ENCODE results near the gene TRIM56.
A peak's percentile ranks its signal among the peaks of the same experiment; 100 is the strongest.
"Not testable (repeated sequence)": the region's sequence is repeated elsewhere in the genome, so short reads cannot be mapped to it uniquely, and the experiment has no call there.

TRIM56 gene

GRCh38 chr7:101114492-101114891, 29.2 kb downstream of the TRIM56 start:
- DNase-seq, result peak; percentile 70

DNA sequence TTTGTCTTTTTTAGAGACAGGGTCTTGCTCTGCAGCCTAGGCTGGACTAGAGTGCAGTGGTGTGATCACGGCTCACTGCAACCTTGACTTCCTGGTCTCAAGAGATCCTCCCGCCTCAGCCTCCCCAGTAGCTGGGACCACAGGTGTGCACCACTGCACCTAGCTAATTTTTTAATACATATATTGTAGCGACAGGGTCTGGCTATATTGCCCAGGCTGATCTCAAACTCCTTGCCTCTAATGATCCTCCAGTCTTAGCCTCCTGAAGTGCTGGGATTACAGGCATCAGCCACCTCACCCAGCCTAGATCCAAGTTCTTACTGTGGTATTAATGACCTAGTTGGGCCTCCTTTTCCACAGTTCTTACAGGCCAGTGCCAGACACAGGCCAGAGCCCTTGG, 29.9 kb downstream of the TRIM56 start:
- DNase-seq, result no peak

- no peak for DNase-seq
Measured at GRCh38 chr7:101116898-101117297, 31.6 kb downstream of the TRIM56 start.

DNA sequence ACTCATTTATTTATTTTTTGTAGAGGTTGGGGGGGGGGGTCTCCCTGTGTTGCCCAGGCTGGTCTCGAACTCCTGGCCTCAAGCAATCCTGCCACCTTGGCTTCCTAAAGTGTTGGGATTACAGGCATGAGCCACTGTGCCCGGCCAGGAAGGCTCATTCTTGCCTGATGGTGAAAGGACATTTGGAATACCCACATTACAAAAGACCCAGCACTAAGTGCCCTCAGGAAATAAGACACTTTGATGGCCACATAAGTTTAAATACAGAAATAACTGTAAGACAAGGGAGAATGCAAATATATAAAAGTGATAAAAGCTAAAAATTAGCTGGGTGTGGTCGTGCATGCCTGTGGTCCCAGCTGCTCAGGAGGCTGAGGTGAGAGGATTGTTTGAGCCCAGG, 33.6 kb downstream of the TRIM56 start:
- no peak for DNase-seq

DNA sequence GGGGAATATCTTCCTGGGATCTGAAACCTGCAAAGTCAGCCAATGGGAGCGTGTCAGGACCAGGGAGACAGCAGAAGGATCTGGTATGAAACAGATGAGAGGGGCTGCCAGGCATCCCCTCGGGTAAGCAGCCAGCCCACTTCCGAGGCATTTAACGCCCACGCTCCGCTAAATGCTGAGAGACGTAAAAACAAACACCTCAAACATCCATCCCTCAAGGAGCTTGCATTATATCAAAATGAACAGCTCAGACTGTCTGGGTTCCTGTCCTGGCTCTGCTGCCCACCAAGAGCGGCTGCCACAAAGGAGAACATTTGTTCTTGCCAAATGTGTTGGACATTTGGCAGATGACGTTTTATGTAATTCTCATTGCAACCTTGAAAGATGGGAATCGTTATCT, 34.6 kb downstream of the TRIM56 start:
- no peak for DNase-seq

GRCh38 chr7:101120315-101120714, 35.0 kb downstream of the TRIM56 start:
- no peak for DNase-seq

DNA sequence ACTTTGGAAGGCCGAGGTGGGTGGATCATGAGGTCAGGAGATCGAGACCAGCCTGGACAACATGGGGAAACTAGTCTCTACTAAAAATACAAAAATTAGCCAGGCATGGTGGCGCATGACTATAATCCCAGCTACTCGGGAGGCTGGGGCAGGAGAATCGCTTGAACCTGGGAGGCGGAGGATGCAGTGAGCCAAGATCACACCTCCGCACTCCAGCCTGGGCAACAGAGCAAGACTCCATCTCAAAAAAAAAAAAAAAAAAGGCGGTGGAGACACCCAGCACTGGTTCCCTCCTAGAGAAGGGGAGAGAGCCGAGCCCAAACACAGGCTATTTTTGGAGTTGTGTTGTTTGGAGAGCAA, 36.3 kb downstream of the TRIM56 start:
- not testable (repeated sequence) for DNase-seq

DNA sequence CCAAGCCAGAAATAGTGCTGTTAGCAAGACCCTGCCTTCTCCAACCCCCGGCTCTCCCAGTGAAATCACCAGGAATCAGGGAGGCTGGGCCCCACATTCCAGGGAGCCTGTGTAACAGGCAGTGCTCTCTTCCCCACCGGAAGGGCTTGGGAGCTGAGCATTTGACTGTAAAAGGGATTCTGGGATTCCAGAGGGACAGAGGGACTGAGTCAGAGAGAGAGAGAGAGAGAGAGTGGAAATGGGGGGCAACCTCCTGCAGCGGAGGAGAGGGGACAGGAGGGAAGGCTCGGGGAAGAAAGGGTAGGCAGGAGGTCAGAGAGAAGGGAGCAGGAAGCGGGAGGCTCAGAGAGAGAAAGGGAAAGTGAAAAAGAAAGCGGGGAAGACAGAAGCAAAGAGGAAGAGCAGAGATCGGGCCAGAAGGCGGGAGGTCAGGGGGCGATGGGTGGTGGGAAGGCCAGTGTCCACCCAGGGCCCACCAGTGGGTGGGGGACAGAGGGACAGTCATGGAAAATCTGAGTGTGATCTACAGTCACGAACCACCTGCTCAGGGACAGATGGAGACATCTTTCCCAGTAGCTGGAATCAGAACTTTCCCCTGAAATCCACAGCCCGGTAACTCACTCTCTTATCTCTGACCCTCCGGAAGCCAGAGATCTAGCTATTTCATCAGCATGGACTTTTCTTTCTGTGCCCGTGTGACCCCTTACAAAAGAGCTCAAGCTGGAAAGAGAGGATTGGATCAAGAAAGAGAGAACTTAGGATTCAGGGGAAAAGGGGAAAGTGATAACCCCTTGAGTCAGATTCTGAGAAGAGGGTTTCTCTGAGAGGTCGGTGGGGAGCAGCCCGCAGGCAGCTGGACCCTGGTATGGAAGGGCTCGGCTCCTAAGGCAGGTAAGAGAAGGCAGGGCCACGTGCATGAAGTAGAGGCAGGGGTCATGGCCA, 37.0 kb downstream of the TRIM56 start:
- DNase-seq, result peak; percentile 100

DNA sequence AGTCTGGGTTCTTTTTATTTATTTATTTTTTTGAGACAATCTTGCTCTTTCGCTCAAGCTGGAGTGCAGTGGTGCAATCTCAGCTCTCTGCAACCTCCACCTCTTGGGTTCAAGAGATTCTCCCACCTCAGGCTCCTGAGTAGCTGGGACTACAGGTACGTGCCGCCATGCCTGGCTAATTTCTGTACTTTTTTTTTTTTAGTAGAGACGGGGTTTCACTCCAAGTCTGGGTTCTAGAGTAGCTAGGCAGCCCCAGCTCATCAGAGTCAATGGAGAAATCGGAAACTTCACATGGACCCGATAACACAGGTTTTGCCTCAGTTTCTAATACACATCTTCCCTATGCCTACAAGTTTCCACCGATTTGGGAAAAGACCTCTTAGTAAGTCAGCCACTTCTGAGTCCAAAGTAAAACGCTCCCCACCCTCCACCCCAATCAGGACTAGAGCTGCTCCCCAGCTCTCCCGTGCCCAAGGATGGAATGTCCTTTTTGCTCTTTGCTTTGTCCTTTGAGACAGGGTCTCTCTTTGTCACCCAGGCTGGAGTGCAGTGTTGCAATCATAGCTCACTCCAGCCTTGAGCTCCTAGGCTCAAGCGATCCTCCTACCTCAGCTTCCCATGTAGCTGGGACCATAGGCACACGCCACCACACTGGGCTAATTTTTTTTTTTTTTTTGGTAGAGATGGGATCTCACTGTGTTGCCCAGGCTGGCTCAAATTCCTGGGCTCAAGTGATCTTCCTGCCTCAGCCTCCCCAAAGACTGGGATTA, 37.8 kb downstream of the TRIM56 start:
- no peak for DNase-seq

- no peak for DNase-seq
Measured at GRCh38 chr7:101123703-101124068, 38.4 kb downstream of the TRIM56 start.

DNA sequence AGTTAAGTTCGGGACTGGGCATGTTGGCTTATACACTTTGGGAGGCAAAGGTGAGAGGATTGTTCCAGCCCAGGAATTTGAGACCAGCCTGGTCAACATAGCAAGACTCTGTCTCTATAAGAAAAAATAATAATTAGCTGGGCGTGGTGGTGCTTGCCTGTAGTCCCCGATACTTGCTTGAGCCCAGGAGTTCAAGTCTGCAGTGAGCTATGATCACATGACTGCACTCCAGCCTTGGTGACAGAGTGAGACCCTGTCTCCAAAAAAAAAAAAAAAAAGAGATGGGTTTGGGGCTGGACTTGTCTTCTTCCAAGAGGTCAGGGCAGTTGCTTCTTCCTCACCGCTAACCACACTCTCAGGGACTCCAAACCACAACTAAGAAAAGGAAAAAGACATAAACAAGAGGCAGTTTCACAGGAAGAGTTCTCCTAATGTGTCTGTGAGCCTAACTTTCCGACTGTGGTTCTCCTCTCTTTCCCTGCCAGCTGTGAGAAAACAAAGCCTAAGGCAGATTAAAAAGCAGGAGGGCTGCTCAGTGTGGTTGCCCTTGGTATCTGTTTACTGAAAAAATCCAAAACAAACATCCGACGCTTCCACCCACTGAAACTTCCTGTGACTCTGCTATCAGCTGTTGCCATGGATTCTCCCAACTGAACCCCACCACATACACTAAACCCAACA, 39.2 kb downstream of the TRIM56 start:
- peak; percentile 78 for DNase-seq

GRCh38 chr7:101125989-101126650, 40.8 kb downstream of the TRIM56 start:
- DNase-seq, result peak; percentile 93

GRCh38 chr7:101126651-101127459, 41.6 kb downstream of the TRIM56 start, which contains the start of gene SERPINE1:
Gene SERPINE1, plus strand, starts transcription at chr7:101127104. Its CDS starts 1,290 bp downstream, at chr7:101128394.
- peak; percentile 100 for DNase-seq

- no peak for DNase-seq
Measured at GRCh38 chr7:101127460-101128039, 42.3 kb downstream of the TRIM56 start.

DNA sequence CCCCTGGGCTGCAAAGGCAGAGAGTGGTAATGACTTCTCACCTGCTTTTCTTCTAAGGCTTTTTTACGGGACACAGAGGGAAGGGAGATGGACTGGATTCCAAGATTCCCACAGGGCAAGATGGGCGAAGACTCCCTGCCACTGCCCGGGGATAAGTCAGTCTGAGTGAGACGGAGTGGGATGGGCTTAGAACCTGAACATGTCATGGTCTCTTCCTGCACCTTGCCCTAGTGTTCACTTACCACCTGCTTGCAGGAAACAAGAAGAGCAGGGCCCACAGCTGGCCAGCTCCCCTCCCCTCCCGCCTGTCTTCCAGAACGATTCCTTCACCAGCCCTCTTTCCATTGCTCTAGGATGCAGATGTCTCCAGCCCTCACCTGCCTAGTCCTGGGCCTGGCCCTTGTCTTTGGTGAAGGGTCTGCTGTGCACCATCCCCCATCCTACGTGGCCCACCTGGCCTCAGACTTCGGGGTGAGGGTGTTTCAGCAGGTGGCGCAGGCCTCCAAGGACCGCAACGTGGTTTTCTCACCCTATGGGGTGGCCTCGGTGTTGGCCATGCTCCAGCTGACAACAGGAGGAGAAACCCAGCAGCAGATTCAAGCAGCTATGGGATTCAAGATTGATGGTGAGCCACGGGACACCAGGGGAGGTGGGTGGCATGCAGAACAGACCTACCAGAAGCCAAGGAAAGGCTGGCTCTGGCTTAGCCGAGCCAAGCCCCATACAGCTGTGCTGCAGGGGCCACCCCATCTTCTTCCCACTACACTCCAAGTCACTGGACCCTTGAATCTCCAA, 43.0 kb downstream of the TRIM56 start:
- DNase-seq, result no peak

- DNase-seq, result no peak
Measured at GRCh38 chr7:101129603-101130117, 44.4 kb downstream of the TRIM56 start.

- not testable (repeated sequence) for DNase-seq
Measured at GRCh38 chr7:101132626-101133600, 47.6 kb downstream of the TRIM56 start.

- DNase-seq, result peak; percentile 63
Measured at GRCh38 chr7:101133621-101134398, 48.5 kb downstream of the TRIM56 start.

All from fibroblast of skin of scalp (primary cell).